GM21526 (cell line): ENCODE measurements around the gene CKAP5.
"Not testable (repeated sequence)": the region's sequence is repeated elsewhere in the genome, so short reads cannot be mapped to it uniquely, and the experiment has no call there.

Source experiments
- ATAC-seq: cut with Tn5 transposase; IDR thresholded peaks from one replicate; pipeline ENCODE4 v1.9.1; 2021; ENCODE audit warnings: moderate library complexity; ENCODE audit not compliant: unreplicated experiment, low FRiP score

CKAP5 gene

GRCh38 chr11:46729110-46730027 is 116.7 kb downstream of the CKAP5 start:
- ATAC-seq = no peak

GRCh38 chr11:46728659-46729040 is 117.4 kb downstream of the CKAP5 start:
- ATAC-seq = no peak

GRCh38 chr11:46727952-46728658 is 118.0 kb downstream of the CKAP5 start:
- no peak for ATAC-seq

- no peak for ATAC-seq
Observed at GRCh38 chr11:46726206-46726862, 119.7 kb downstream of the CKAP5 start.

GRCh38 chr11:46725338-46726205 is 120.5 kb downstream of the CKAP5 start:
- no peak for ATAC-seq

- no peak for ATAC-seq
Observed at GRCh38 chr11:46724088-46724487, 122.0 kb downstream of the CKAP5 start.

- ATAC-seq = no peak
Observed at GRCh38 chr11:46723359-46723680, 122.8 kb downstream of the CKAP5 start.

- ATAC-seq = no peak
Observed at GRCh38 chr11:46722566-46723358, 123.3 kb downstream of the CKAP5 start.

- no peak for ATAC-seq
Observed at GRCh38 chr11:46721286-46721685, 124.8 kb downstream of the CKAP5 start.

GRCh38 chr11:46719543-46720218 is 126.4 kb downstream of the CKAP5 start:
- ATAC-seq = no peak

- no peak for ATAC-seq
Observed at GRCh38 chr11:46719048-46719542, 127.0 kb downstream of the CKAP5 start, which contains the start of gene F2. Gene F2, plus strand, starts transcription at chr11:46719213. Its CDS starts 23 bp downstream, at chr11:46719236.

GRCh38 chr11:46718155-46719019 is 127.7 kb downstream of the CKAP5 start:
- ATAC-seq = no peak

- ATAC-seq = not testable (repeated sequence)
Observed at GRCh38 chr11:46717825-46718154, 128.3 kb downstream of the CKAP5 start.

- no peak for ATAC-seq
Observed at GRCh38 chr11:46712874-46713576, 133.1 kb downstream of the CKAP5 start.

GRCh38 chr11:46711303-46711702 is 134.8 kb downstream of the CKAP5 start:
- no peak for ATAC-seq

- no peak for ATAC-seq
Observed at GRCh38 chr11:46710821-46711269, 135.2 kb downstream of the CKAP5 start.

- not testable (repeated sequence) for ATAC-seq
Observed at GRCh38 chr11:46709351-46709750, 136.7 kb downstream of the CKAP5 start.
